GM21723 (cell line): ENCODE measurements around the gene GPC4.
"Not testable (repeated sequence)": the region's sequence is repeated elsewhere in the genome, so short reads cannot be mapped to it uniquely, and the experiment has no call there.

Source experiments
- ATAC-seq: cut with Tn5 transposase; IDR thresholded peaks from one replicate; pipeline ENCODE4 v1.9.1; 2021; ENCODE audit warnings: mild to moderate bottlenecking, moderate library complexity; ENCODE audit not compliant: unreplicated experiment

Gene GPC4

DNA sequence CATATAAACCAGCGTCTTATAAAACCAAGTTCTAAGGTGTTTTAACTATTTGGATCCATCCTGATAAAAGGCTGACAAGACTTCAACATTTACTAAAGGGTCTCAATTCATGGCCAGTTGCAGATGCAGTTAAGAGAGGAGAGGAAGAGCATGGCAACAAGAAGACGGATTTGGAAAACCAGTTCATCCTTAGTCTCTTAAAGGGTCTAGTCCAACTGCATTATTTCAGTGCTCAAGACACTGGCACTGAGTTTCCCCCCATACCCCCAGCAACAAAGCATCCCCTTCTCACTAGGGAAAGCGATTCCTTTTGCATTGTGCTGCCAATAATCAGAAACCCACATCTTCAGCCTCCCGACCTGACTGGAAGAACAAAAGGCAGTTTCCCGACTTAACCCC, 106.8 kb downstream of the GPC4 start:
- ATAC-seq: no peak

DNA sequence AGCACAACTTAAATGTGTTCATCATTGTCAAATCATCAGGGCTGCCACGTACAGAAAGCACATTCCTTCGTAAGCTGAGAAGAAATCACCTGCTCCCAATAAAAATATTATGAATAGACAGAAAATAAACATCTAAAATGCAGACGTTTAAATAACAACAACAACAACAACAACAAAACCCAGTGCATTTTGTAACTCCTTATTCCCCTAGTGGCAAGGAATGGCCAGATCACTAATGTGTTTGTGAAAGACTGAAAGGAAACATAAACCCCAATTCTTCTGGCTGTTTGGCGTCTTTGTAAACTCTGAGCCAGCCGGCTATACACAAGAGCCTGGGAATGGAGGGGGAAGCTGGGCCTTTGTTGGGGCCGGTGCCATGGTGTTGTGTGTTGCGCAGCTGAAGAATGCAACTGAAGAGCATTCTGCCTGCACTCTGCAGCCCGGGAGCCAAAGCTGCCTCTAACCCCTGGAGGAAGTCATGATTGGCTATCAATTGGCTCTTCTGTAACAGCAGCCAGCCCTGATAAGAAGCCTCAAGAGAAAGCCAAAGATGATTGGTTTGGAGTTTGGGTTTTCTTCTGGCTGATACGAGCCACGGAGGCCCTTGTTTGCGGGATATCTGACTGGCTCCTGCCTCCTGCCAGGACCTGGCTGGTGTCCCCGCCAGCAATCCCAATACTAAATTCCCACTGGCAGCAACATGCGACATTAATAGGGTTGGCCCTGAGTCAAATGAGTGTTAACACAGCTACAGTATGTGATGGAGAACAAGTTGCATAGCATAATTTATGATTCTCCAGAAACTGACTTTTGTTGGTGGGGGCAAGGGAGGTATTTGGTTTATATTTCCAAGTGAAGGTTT, 107.4 kb downstream of the GPC4 start:
- no peak for ATAC-seq

DNA sequence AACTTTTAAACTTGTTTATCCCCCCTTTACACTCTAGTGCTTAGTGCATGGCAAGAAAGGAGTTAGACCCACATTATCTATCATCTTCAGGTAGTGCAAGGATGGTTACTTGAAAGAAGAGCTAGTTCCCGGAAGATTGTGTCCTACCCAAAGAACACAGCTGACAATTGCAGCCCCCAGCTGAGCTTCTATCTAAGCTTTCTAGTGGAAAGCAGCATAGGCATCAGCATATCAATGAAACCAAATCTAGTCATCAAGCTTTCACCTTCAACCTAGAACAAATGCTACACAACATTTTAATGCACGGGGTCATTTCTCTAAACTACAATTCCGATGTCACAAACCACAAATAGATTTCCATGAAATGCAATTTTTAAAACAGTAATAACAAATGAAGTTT, 108.2 kb downstream of the GPC4 start:
- ATAC-seq: no peak

DNA sequence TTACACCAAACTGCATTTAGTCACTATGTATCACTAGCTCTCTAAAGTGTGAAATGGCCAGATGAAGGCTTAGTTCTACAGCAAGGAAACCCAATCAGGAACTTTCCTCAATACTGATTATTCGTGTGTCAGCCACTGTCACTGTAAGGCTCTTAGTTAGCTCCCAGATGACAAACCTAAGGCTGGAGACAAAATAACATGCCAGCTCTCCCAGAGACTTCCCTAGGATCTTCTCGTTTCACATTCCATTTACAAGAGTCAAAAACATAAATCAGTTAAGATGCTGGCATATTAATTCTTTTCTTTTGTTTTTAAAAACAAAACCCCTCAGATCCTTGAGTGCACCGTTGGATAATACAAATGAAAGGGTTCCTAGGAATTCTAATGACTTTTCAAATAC, 109.0 kb downstream of the GPC4 start:
- ATAC-seq: no peak

DNA sequence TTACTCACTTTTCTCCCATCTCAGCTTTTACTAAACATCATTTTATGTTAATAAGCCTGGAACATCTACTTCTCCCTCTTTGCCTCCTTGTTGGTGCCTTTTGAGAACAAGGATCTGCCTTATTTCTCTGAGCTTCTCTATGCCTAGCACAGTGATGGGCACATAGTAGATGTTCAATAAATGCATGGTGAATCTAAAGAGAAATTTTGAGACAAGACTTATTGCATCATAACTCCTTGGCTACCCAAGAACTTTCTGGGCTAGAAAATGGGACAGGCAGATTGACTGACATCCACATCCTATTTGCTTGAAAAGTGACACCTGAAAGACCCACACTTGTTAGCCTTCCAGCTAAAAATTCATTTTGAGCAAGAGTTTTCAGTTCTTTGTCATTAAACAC, 109.9 kb downstream of the GPC4 start:
- ATAC-seq: no peak

DNA sequence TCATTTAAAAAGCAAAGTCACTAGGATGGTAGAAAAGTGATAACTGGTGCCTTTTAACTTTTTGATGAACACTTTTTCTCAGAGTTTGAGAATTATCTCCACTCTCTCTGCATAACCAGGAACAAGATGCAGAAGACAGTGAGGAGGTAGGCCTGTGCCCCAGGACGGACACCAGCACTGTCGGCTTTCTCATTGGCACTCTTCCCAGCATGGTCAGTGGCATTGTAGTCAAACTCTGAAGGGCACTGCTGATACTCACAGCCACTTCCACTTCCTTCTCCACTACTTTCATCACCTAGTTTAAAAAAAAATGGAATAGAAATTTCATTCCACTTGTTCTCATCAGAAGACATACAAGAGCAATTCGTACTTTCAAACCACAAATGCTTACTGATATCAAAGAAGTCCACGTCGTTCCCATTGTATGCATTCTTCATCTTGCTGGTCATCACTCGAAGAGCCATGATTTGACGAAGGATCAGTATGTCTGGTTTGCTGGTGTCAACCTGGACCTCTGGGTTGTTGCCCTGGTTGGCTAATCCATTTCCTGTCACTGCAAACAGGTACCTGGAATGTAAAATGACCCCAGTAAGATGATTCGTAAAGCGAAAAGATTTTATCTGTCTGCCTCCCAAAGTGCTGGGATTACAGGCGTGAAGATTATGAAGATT, 112.4 kb downstream of the GPC4 start:
- no peak for ATAC-seq

DNA sequence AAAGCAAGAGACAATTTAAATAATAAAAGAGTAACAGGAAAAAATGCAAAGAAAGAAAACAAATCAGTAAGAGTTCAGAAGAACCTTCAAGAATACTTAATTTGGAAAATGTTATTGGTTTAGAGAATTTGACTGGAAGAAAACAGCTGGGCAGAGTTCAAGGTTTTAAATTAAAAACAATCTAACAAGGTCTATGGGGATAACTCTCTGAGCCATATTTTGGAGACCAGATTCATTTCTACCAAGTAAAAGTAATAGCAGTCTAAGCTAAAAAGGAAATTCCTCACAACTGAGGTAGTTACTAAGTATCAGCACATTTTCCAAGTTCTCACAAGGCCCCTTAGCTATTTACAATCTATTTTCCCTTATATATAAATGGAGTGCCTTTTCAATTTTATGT, 114.7 kb downstream of the GPC4 start:
- ATAC-seq: no peak

DNA sequence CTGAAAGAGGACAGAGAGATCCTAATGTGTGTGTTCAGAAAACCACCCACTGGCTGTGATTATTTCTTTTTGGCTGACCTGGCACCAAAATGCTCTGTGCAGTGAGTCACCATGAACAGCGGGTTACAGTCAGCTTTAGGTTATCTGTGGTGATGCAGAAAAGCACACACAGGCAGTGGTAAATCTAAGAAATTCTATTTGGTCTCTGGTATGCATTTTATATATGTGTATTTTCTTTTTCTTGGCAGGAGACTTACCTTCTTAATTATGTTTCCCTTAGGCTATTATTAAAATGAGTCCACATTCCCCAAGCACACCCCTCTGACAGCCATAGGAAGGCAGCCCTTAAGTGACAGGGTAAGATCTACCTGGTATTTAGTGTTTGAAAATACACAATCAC, 118.0 kb downstream of the GPC4 start:
- ATAC-seq: no peak

DNA sequence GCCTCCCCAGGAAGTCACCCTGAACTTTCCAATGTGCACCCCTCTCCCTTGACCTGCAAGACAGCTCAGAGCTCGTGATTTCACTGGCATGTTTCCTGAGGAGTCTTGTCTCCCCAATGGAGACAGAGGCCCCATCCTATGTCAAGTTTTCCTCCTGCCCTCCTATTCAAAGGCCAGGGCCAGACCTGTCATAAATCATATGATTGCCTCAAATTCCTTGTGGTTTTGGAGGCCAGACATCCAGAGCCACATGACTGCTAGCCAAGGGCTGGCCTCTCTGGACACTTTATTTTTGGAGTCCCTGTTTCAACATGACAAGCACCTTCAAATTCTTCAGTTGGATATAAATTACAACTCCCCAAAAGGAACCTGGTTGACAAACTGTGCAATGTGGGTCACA, 121.2 kb downstream of the GPC4 start:
- ATAC-seq: no peak

DNA sequence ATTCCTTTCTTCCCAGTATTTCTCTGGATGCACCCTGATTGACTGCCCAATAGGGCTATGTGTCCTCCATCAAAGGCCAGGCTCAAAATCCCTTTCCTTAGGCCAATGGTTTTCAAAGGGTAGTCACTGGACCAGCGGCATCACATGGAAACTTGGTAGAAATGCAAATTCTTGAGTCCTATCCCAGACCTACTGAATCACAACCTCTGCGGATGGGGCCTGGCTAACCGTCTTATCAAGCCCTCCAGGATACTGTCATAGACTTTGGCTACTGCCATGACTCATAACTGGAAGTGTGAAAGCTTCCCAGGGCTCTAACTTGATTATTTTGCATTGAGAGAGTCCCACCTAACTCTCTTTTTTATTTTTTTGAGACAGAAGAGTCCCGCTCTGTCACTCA, 125.2 kb downstream of the GPC4 start:
- ATAC-seq: no peak

DNA sequence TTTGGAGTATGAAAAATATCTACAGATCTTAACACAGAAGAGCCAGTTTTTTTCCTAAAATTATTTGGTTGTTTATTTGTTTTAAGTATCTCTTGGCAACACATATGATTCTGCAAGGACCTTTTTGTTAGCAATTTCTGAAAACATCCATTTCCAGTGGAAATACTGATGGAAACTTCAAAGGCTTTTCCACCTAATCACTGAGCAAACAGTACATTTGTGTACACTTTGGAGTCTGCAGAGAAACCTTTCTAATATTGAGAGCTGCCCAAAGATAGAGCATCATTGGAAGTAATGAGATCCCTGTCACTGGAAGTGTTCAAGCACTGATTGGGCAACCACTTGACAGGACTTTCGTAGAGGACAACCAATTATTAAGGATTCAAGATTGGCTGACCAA, 127.4 kb downstream of the GPC4 start:
- no peak for ATAC-seq

DNA sequence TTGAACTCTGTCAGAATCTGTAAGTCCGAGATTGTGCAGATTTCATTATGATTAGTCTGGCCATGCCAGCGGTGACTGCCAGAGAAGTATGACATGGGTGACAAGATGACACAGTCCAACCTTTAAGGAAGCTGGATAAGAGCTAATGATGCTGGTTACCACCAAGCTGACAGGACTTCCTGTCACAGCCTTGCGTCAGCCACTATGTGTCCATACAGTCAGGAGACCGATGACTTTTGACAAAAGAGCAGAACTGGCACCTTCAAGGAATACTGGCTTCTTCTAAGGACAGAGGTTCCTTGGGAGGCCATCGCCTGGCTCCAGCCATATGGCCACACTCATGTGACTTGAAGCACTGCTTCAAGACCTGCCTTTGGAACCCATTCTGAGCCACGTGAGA, 129.9 kb downstream of the GPC4 start:
- no peak for ATAC-seq

DNA sequence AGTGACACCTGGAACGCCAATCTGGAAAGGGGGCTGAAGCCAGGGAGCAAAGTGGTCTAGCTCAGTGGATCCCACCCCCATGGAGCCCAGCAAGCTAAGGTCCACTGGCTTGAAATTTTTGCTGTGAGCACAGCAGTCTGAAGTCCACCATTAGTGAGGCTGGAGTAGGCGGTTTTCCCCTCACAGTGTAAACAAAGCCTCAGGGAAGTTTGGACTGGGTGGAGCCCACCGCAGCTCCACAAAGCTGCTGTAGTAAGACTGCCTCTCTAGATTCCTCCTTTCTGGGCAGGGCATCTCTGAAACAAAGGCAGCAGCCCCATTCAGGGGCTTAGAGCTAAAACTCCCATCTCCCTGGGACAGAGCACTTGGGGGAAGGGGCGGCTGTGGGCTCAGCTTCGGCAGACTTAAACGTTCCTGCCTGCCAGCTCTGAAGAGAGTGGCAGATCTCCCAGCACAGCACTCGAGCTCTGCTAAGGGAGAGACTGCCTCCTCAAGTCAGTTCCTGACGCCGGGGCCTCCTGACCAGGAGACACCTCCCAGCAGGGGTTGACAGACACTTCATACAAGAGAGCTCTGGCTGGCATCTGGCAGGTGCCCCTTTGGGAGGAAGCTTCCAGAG, 136.1 kb downstream of the GPC4 start:
- not testable (repeated sequence) for ATAC-seq

DNA sequence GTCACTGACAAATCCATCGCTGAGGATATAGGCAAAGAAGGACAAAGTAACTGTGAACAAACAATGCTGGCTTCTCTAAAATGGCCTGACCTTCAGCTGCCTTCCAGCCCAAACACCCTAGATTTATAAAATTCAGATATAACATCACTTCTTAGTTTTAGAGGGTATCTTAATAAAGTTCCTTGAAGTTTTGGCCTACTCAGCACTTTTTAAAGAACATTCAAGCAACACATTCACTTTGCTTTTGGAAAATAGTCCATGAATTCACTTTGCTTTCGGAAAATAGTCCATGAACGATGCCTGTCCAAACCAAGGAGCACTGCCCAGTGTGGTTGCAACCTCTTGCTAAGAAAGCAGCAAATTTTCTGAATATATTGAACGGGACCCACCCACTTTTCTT, 142.1 kb downstream of the GPC4 start:
- ATAC-seq: no peak

DNA sequence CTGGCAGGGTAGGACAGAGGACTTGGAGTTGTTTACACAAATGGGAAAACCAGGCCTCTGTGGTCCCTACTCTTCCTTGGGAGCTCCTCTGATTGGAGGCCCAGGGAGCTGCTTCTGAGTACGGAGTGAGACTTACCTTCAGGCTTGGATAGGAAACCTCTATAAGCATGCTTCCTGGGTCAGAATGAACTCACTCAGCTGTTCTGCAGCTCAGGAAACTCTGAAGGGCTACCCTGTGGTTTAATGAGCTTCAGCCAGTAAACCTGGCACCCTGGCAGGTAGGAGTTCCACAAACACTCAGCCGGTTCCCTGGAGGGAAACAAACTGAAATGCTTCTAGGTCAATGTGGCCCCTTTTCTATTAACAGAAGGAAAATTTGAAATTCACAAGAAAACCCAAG, 146.1 kb downstream of the GPC4 start:
- no peak for ATAC-seq

DNA sequence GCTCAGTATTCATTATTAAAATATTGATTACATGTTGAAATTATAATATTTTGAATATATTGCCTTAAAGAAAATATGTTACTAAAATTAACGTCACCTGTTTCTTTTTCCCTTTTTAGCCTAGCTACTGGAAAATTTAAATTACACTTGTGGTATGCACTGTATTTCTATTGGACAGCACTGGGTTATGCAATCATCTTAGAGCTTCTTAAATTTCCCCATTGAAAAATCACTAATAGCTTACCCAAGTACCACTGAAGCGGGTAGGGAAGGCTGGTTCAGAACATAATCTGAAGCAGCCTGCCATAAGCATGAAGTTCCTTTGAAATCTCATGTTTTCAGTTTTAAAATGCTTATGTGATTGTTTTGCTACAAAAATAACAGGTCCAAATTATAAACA, 147.7 kb downstream of the GPC4 start:
- ATAC-seq: no peak

DNA sequence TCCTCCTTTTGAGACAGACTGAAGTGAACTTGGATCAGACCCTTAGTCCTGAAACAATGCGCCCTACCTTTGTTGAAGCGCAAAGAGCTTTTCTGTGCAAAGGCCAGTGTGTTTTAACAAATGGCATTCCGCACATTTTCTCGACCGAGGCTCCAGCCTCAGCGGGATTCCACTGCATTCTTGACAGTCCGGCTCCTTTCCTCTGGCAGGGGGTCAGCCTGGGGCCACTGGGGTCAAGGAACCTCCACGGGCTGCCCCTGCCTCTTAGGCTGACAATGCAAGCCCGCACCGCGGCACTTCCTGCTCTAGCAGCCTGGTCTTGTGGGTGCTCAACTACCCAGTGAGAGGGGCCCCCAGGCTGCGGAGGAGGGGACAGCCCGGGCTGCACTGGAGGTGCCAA, 150.0 kb downstream of the GPC4 start:
- no peak for ATAC-seq

DNA sequence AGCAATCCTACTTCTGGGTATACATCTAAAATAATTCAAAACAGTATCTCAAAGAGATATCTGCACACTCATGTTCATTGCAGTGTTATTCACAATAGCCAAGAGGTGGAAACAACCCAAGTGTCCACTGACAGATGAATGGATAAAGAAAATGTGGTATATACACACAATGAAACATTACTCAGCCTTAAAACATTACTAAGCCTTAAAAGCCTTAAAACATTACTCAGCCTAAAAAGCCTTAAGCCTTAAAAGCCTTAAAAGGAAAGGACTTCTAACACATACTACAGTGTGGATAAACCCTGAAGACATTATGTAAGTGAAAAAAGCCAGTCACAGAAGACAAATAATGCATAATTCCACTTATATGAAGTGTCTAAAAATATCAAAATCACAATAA, 156.8 kb downstream of the GPC4 start:
- ATAC-seq: no peak

DNA sequence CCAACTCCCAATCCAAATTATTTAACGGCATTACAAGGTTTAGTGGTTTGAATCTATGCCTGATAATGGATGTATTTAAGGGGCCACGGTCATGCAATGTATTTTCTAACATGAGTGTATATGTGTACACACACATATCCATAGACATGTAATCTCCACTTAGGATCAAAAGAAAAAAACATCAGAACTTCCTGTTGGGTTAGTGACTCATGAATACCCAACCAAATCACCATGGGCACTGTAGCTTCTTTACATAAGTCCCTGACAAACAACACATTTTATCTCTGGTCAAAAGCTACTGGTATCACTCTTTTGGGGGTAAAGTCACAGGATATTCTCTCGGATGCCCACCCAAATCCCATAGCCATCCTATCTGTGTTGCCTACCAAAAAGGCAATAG, 160.6 kb downstream of the GPC4 start:
- ATAC-seq: no peak

DNA sequence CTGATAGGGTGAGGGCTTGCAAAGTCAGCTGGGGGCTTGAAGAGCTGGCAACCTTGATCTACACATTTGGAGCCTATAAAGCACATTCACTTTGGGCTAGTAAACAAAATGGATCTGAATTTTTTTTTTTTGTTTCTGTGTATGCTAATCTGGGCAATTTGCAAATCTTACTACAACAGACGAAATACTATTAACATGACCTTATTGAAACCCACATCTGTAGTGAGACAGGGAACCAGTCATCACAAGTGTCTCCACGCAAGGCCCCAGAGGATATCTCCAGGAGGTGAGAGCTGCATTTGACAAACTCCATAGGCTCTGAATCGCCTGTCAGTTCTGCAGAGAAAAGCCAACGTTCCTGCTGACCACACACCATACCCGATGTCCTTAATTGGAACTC, 164.1 kb downstream of the GPC4 start:
- ATAC-seq: no peak

DNA sequence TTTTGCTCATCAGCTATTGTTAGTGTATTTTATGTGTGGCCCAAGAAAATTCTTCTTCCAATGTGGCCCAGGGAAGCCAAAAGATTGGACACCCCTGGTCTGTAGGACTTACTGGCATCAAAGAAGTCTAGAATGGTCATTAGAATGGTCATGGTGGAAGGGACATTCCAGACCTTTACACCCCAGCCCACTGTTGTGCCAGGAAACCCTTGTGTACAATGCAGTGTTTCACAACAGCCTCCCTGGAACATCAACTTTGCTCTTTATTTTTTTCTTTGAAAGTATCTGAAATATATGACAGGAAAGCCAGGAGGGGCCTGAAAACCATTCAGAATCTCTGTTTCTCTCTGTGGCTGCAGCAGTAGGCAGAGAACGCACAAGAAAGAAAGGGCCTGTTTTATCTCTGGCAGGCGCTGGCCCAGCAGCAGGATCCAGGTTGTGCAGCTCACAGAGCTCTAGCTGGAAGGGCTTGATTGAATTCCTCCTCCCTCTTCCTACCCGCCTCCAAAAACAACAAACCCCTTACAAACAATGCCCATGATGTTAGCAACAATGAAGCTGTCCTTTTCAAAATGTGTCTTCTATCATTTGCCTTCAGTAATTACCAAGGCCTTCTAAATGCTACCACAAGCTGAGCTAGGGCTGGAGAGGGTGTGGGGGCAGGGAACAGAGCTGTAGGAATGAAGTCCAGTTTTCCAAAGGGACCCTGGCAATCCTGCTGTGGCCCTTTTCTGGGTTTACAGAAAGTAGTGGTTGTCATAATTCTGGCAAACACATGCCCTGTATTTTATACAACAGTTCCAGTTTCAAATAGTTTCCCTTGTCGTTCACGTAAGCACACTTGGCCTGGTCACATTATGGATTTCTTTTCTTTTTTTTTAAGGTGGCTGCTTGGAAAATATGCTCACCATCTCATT, 164.8 kb downstream of the GPC4 start:
- no peak for ATAC-seq
